ENCODE data around the gene SPATA1.

The SPATA1 gene

GRCh38 chr1:84541679-84542078 lies 35.5 kb downstream of the SPATA1 start:
- no peaks in the 10 kb centered on the region for H3K36me3 ChIP-seq (ENCODE audit: insufficient read depth, low read length)
- TF ChIP-seq EZH2phosphoT487 (IDR thresholded peaks at IDR 0.05; ENCODE audit: borderline replicate concordance) (no peak), CTCF (conservative IDR thresholded peaks at IDR 0.05; ENCODE audit: low read length) (peak; percentile 63)
- H3K4me2 ChIP-seq (ENCODE audit: low read depth, low read length, poor library complexity, severe bottlenecking), result no peak overlapping the region
- H3K79me2 ChIP-seq (ENCODE audit: insufficient read depth, low read length), result no peaks in the 10 kb centered on the region
- no peaks in the 10 kb centered on the region for H3K27me3 ChIP-seq (ENCODE audit: insufficient read depth, low read length, poor library complexity, severe bottlenecking)
- H4K20me1 ChIP-seq (ENCODE audit: insufficient read depth, low read length, poor library complexity, severe bottlenecking), result no peaks in the 10 kb centered on the region
- H3K4me3 ChIP-seq (ENCODE audit: low read length, poor library complexity, severe bottlenecking), result no peak overlapping the region
- no peaks in the 10 kb centered on the region for H3K4me1 ChIP-seq (ENCODE audit: insufficient read depth, low read length, poor library complexity, severe bottlenecking)
- H3K9me3 ChIP-seq (ENCODE audit: insufficient read depth, low read depth, low read length), result no peaks in the 10 kb centered on the region
- H3F3A ChIP-seq (ENCODE audit: low read depth), result no peaks in the 10 kb centered on the region
- H2AFZ ChIP-seq (ENCODE audit: low read length), result no peak overlapping the region
- H3K9me2 ChIP-seq (replicated peaks; ENCODE audit: low read depth, low read length), result no peaks in the 10 kb centered on the region
- no peak overlapping the region for H3K9ac ChIP-seq (ENCODE audit: low read depth, low read length, poor library complexity, severe bottlenecking)

- TF ChIP-seq CTCF (conservative IDR thresholded peaks at IDR 0.05; ENCODE audit: low read length) (no peak), EZH2phosphoT487 (IDR thresholded peaks at IDR 0.05; ENCODE audit: borderline replicate concordance) (no peak)
- Histone ChIP-seq H3K4me3 (ENCODE audit: low read length, poor library complexity, severe bottlenecking) (no peak overlapping the region), H3K27me3 (ENCODE audit: insufficient read depth, low read length, poor library complexity, severe bottlenecking) (no peaks in the 10 kb centered on the region)
Observed at GRCh38 chr1:84550826-84551225, 44.6 kb downstream of the SPATA1 start.

GRCh38 chr1:84569216-84569615 lies 63.0 kb downstream of the SPATA1 start:
- Histone ChIP-seq H3K79me2 (ENCODE audit: insufficient read depth, low read length) (peaks cover 25% of the 10 kb centered on the region), H3K4me1 (ENCODE audit: insufficient read depth, low read length, poor library complexity, severe bottlenecking) (peaks cover 32% of the 10 kb centered on the region), H3K27me3 (ENCODE audit: insufficient read depth, low read length, poor library complexity, severe bottlenecking) (no peaks in the 10 kb centered on the region), H2AFZ (ENCODE audit: low read length) (no peak overlapping the region), H3F3A (ENCODE audit: low read depth) (no peaks in the 10 kb centered on the region), H3K9me3 (ENCODE audit: insufficient read depth, low read depth, low read length) (no peaks in the 10 kb centered on the region), H3K4me2 (ENCODE audit: low read depth, low read length, poor library complexity, severe bottlenecking) (no peak overlapping the region), H3K9me2 (replicated peaks; ENCODE audit: low read depth, low read length) (no peaks in the 10 kb centered on the region), H3K4me3 (ENCODE audit: low read length, poor library complexity, severe bottlenecking) (no peak overlapping the region), H3K9ac (ENCODE audit: low read depth, low read length, poor library complexity, severe bottlenecking) (no peak overlapping the region), H3K36me3 (ENCODE audit: insufficient read depth, low read length) (no peaks in the 10 kb centered on the region), H4K20me1 (ENCODE audit: insufficient read depth, low read length, poor library complexity, severe bottlenecking) (no peaks in the 10 kb centered on the region)
- TF ChIP-seq CTCF (conservative IDR thresholded peaks at IDR 0.05; ENCODE audit: low read length) (no peak), EZH2phosphoT487 (IDR thresholded peaks at IDR 0.05; ENCODE audit: borderline replicate concordance) (no peak)

More at GRCh38 chr1:84550826-84551225, 44.6 kb downstream of the SPATA1 start:
- Histone ChIP-seq H3K9me3 (ENCODE audit: insufficient read depth, low read depth, low read length) (no peaks in the 10 kb centered on the region), H3F3A (ENCODE audit: low read depth) (no peaks in the 10 kb centered on the region), H3K9ac (ENCODE audit: low read depth, low read length, poor library complexity, severe bottlenecking) (no peak overlapping the region), H4K20me1 (ENCODE audit: insufficient read depth, low read length, poor library complexity, severe bottlenecking) (no peaks in the 10 kb centered on the region), H3K4me2 (ENCODE audit: low read depth, low read length, poor library complexity, severe bottlenecking) (no peak overlapping the region), H3K79me2 (ENCODE audit: insufficient read depth, low read length) (no peaks in the 10 kb centered on the region), H3K9me2 (replicated peaks; ENCODE audit: low read depth, low read length) (no peaks in the 10 kb centered on the region), H3K4me1 (ENCODE audit: insufficient read depth, low read length, poor library complexity, severe bottlenecking) (no peaks in the 10 kb centered on the region), H2AFZ (ENCODE audit: low read length) (no peak overlapping the region), H3K36me3 (ENCODE audit: insufficient read depth, low read length) (no peaks in the 10 kb centered on the region)

Measured in Loucy (cell line).